ENCODE data around the gene ADARB2.

DNA sequence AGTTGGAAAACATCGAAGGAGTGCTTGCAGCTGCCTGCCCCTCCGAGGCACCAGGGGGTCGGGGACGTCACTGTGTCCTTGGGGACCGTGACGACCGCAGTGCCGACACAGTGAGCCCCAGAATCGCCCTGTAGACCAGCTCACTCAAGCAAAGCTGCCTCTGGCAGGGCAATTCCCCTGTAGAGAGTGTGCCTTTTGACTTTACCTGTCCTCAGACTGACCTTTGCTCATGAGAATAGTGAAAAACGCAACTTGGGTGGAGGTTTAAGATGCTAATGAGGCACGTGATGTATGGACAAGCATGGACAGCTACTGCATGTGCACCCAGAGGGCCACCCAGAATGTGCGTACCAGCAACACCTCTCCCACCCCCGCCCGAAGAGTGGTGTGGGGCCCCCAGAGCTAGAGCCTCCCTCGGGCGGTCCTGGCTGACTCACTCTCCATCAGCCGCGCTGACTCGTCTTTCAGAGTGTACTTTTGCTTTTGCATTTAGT lies 271.9 kb downstream of the ADARB2 start:
- TF ChIP-seq, protein P1, sequence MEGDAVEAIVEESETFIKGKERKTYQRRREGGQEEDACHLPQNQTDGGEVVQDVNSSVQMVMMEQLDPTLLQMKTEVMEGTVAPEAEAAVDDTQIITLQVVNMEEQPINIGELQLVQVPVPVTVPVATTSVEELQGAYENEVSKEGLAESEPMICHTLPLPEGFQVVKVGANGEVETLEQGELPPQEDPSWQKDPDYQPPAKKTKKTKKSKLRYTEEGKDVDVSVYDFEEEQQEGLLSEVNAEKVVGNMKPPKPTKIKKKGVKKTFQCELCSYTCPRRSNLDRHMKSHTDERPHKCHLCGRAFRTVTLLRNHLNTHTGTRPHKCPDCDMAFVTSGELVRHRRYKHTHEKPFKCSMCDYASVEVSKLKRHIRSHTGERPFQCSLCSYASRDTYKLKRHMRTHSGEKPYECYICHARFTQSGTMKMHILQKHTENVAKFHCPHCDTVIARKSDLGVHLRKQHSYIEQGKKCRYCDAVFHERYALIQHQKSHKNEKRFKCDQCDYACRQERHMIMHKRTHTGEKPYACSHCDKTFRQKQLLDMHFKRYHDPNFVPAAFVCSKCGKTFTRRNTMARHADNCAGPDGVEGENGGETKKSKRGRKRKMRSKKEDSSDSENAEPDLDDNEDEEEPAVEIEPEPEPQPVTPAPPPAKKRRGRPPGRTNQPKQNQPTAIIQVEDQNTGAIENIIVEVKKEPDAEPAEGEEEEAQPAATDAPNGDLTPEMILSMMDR (conservative IDR thresholded peaks at IDR 0.05; ENCODE audit: low read depth in 2 of 2), result no peak
- TF ChIP-seq POLR2AphosphoS5 (IDR thresholded peaks at IDR 0.05; ENCODE audit: low read depth), result no peak
- TF ChIP-seq, protein P2, sequence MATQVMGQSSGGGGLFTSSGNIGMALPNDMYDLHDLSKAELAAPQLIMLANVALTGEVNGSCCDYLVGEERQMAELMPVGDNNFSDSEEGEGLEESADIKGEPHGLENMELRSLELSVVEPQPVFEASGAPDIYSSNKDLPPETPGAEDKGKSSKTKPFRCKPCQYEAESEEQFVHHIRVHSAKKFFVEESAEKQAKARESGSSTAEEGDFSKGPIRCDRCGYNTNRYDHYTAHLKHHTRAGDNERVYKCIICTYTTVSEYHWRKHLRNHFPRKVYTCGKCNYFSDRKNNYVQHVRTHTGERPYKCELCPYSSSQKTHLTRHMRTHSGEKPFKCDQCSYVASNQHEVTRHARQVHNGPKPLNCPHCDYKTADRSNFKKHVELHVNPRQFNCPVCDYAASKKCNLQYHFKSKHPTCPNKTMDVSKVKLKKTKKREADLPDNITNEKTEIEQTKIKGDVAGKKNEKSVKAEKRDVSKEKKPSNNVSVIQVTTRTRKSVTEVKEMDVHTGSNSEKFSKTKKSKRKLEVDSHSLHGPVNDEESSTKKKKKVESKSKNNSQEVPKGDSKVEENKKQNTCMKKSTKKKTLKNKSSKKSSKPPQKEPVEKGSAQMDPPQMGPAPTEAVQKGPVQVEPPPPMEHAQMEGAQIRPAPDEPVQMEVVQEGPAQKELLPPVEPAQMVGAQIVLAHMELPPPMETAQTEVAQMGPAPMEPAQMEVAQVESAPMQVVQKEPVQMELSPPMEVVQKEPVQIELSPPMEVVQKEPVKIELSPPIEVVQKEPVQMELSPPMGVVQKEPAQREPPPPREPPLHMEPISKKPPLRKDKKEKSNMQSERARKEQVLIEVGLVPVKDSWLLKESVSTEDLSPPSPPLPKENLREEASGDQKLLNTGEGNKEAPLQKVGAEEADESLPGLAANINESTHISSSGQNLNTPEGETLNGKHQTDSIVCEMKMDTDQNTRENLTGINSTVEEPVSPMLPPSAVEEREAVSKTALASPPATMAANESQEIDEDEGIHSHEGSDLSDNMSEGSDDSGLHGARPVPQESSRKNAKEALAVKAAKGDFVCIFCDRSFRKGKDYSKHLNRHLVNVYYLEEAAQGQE (IDR thresholded peaks at IDR 0.05; ENCODE audit: unreplicated experiment), result no peak
- no peak for TF ChIP-seq NANOG (IDR thresholded peaks at IDR 0.05; ENCODE audit: borderline replicate concordance)
- TF ChIP-seq EZH2 (IDR thresholded peaks at IDR 0.05; ENCODE audit: low read depth, unreplicated experiment), result no peak
- no peak for TF ChIP-seq CREB1 (CRISPR knock-in tag; IDR thresholded peaks at IDR 0.05; ENCODE audit: low read depth)
